ENCODE results near the gene SNAP29.

SNAP29 gene

GRCh38 chr22:20853236-20853660, 5.6 kb upstream of the SNAP29 start:
- Histone ChIP-seq H3K36me3 (ENCODE audit: insufficient read depth, low read length) (no peaks in the 10 kb centered on the region), H2AFZ (ENCODE audit: low read length) (no peak overlapping the region), H4K20me1 (ENCODE audit: insufficient read depth, low read length, poor library complexity, severe bottlenecking) (peaks cover 76% of the 10 kb centered on the region), H3K27me3 (ENCODE audit: insufficient read depth, low read length, poor library complexity, severe bottlenecking) (no peaks in the 10 kb centered on the region), H3K79me2 (ENCODE audit: insufficient read depth, low read length) (peaks cover 97% of the 10 kb centered on the region), H3F3A (ENCODE audit: low read depth) (0 out of 2 replicates have a peak, but pooled peaks cover 2% of the 10 kb centered on the region), H3K9me2 (replicated peaks; ENCODE audit: low read depth, low read length) (no peaks in the 10 kb centered on the region), H3K4me3 (ENCODE audit: low read length, poor library complexity, severe bottlenecking) (no peak overlapping the region), H3K9me3 (ENCODE audit: insufficient read depth, low read depth, low read length) (no peaks in the 10 kb centered on the region), H3K9ac (ENCODE audit: low read depth, low read length, poor library complexity, severe bottlenecking) (peak overlapping the region; percentile 7), H3K4me2 (ENCODE audit: low read depth, low read length, poor library complexity, severe bottlenecking) (peak overlapping the region; percentile 36), H3K4me1 (ENCODE audit: insufficient read depth, low read length, poor library complexity, severe bottlenecking) (peaks cover 40% of the 10 kb centered on the region)
- no peak for TF ChIP-seq CTCF (conservative IDR thresholded peaks at IDR 0.05; ENCODE audit: low read length)
- no peak for TF ChIP-seq EZH2phosphoT487 (IDR thresholded peaks at IDR 0.05; ENCODE audit: borderline replicate concordance)

GRCh38 chr22:20857247-20857643, 1.6 kb upstream of the SNAP29 start:
- Histone ChIP-seq H3K27me3 (ENCODE audit: insufficient read depth, low read length, poor library complexity, severe bottlenecking) (no peaks in the 10 kb centered on the region), H3K4me2 (ENCODE audit: low read depth, low read length, poor library complexity, severe bottlenecking) (peak overlapping the region; percentile 91), H3K4me3 (ENCODE audit: low read length, poor library complexity, severe bottlenecking) (peak overlapping the region; percentile 88), H3K9me2 (replicated peaks; ENCODE audit: low read depth, low read length) (no peaks in the 10 kb centered on the region), H3K36me3 (ENCODE audit: insufficient read depth, low read length) (no peaks in the 10 kb centered on the region), H3F3A (ENCODE audit: low read depth) (no peaks in the 10 kb centered on the region), H2AFZ (ENCODE audit: low read length) (no peak overlapping the region), H3K9me3 (ENCODE audit: insufficient read depth, low read depth, low read length) (no peaks in the 10 kb centered on the region), H4K20me1 (ENCODE audit: insufficient read depth, low read length, poor library complexity, severe bottlenecking) (peaks cover 53% of the 10 kb centered on the region), H3K4me1 (ENCODE audit: insufficient read depth, low read length, poor library complexity, severe bottlenecking) (peaks cover 43% of the 10 kb centered on the region), H3K79me2 (ENCODE audit: insufficient read depth, low read length) (peaks cover 82% of the 10 kb centered on the region), H3K9ac (ENCODE audit: low read depth, low read length, poor library complexity, severe bottlenecking) (peak overlapping the region; percentile 77)
- TF ChIP-seq CTCF (conservative IDR thresholded peaks at IDR 0.05; ENCODE audit: low read length) = no peak
- TF ChIP-seq EZH2phosphoT487 (IDR thresholded peaks at IDR 0.05; ENCODE audit: borderline replicate concordance) = no peak

GRCh38 chr22:20857838-20858614, 781 bp upstream of the SNAP29 start:
- peaks cover 35% of the 10 kb centered on the region for H3K4me1 ChIP-seq (ENCODE audit: insufficient read depth, low read length, poor library complexity, severe bottlenecking)
- H2AFZ ChIP-seq (ENCODE audit: low read length) = peak overlapping the region; percentile 47; the same call in 1 of the 2 replicates
- peak overlapping the region; percentile 77 for H3K9ac ChIP-seq (ENCODE audit: low read depth, low read length, poor library complexity, severe bottlenecking)
- peak overlapping the region; percentile 88 for H3K4me3 ChIP-seq (ENCODE audit: low read length, poor library complexity, severe bottlenecking)
- H3K4me2 ChIP-seq (ENCODE audit: low read depth, low read length, poor library complexity, severe bottlenecking) = peak overlapping the region; percentile 91
- H3K9me2 ChIP-seq (replicated peaks; ENCODE audit: low read depth, low read length) = no peaks in the 10 kb centered on the region
- no peak for TF ChIP-seq CTCF (conservative IDR thresholded peaks at IDR 0.05; ENCODE audit: low read length)
- TF ChIP-seq EZH2phosphoT487 (IDR thresholded peaks at IDR 0.05; ENCODE audit: borderline replicate concordance) = no peak
- H3K79me2 ChIP-seq (ENCODE audit: insufficient read depth, low read length) = peaks cover 75% of the 10 kb centered on the region
- H3F3A ChIP-seq (ENCODE audit: low read depth) = no peaks in the 10 kb centered on the region
- no peaks in the 10 kb centered on the region for H3K36me3 ChIP-seq (ENCODE audit: insufficient read depth, low read length)
- no peaks in the 10 kb centered on the region for H3K27me3 ChIP-seq (ENCODE audit: insufficient read depth, low read length, poor library complexity, severe bottlenecking)
- peaks cover 45% of the 10 kb centered on the region for H4K20me1 ChIP-seq (ENCODE audit: insufficient read depth, low read length, poor library complexity, severe bottlenecking)
- no peaks in the 10 kb centered on the region for H3K9me3 ChIP-seq (ENCODE audit: insufficient read depth, low read depth, low read length)

Data from Loucy (cell line).